ES-I3 (cell line): ENCODE measurements around the gene CENPQ.
A peak's percentile ranks its signal among the peaks of the same experiment; 100 is the strongest.

Source experiments
- H3K36me3 ChIP-seq: 2 replicates; pipeline ENCODE4 v1.6.1; 2013; ENCODE audit warnings: mild to moderate bottlenecking, low read length, control low read depth, moderate library complexity; ENCODE audit not compliant: insufficient read depth
- H3K4me1 ChIP-seq: 2 replicates; pipeline ENCODE4 v1.6.1; 2013; ENCODE audit warnings: mild to moderate bottlenecking, control low read depth, low read length; ENCODE audit not compliant: insufficient read depth
- H3K9ac ChIP-seq: 2 replicates; pipeline ENCODE4 v1.6.1; 2013; ENCODE audit warnings: low read depth, mild to moderate bottlenecking, low read length, moderate library complexity
- H3K9me3 ChIP-seq: 2 replicates; pipeline ENCODE4 v1.6.1; 2013; ENCODE audit warnings: mild to moderate bottlenecking, low read length, moderate library complexity; ENCODE audit not compliant: control insufficient read depth, insufficient read depth

Gene CENPQ

GRCh38 chr6:49462927-49463611, at the start of gene CENPQ, which contains the start of gene MMUT:
CENPQ (plus strand) TSS chr6:49463370; CDS start chr6:49470177, 6,807 bp downstream.
MMUT (minus strand) TSS chr6:49463253; CDS start chr6:49459466, 3,787 bp downstream.
- Histone ChIP-seq H3K4me1 (peaks cover 5% of the 10 kb centered on the region; the same call in 1 of the 2 replicates), H3K36me3 (no peaks in the 10 kb centered on the region; the same call in 1 of the 2 replicates), H3K9ac (peak within 1 kb of the TSS; percentile 99), H3K9me3 (no peaks in the 10 kb centered on the region)

GRCh38 chr6:49415358-49415757, 47.8 kb upstream of the CENPQ start:
- Histone ChIP-seq H3K36me3 (no peaks in the 10 kb centered on the region), H3K4me1 (no peaks in the 10 kb centered on the region), H3K9me3 (no peaks in the 10 kb centered on the region), H3K9ac (no peak overlapping the region)

DNA sequence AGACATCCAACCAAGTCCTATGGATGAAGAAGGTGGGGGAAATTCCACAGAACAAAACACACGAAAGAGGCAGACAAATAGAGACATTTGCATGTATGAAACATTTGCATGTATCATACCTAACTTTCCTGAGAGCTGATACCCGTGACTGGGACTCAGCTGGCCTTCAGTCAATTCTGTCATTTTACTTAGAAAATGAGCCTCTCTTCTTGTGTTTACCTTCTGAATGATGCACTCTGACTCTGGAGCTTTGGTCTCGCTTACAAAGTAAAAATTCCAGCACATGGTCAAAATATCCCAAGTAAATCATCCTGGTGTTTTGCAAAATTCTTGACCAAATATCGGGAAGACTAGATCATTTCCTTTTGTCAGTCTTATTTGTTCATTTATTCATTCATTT, 47.0 kb upstream of the CENPQ start:
- no peaks in the 10 kb centered on the region for H3K9me3 ChIP-seq
- H3K9ac ChIP-seq: no peak overlapping the region
- H3K4me1 ChIP-seq: no peaks in the 10 kb centered on the region
- no peaks in the 10 kb centered on the region for H3K36me3 ChIP-seq

DNA sequence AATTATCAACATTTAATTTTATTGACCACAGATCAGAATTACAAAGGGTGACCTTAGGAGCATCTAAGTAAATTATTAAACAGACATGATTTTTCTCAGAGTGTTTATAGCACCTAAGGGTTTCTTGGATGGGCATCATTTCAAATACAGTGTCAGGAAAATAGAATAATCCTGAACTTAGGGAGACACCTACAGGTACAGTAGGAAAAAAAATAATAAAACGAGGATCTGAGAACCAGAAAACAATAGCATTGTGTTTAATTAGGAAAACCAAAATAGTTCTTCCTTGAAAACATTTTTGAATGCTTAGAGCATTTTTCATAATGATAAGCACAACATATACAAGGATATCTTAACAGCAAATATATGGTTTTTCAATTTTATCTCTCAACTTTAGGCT, 39.4 kb upstream of the CENPQ start:
- no peaks in the 10 kb centered on the region for H3K4me1 ChIP-seq
- no peaks in the 10 kb centered on the region for H3K36me3 ChIP-seq
- no peaks in the 10 kb centered on the region for H3K9me3 ChIP-seq
- H3K9ac ChIP-seq: no peak overlapping the region

DNA sequence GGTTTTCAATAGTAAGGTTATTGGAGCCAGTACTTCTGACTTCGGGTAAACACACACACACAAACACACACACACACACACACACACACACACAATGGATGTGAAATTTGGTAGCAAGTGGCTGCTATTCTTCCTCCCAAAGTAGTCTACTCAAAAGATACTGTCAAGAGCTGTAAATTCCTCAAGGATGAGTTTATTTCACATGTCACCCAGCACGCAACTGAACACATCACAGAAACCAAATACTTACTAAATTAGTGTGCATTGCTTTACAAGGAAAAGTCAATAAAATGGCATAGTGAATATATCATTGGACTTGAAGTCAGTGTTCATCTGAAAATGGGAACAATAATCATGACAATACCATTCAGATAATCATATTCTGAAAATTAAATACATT, 33.0 kb upstream of the CENPQ start:
- Histone ChIP-seq H3K9me3 (no peaks in the 10 kb centered on the region), H3K9ac (no peak overlapping the region), H3K36me3 (no peaks in the 10 kb centered on the region; the same call in 1 of the 2 replicates), H3K4me1 (no peaks in the 10 kb centered on the region)

DNA sequence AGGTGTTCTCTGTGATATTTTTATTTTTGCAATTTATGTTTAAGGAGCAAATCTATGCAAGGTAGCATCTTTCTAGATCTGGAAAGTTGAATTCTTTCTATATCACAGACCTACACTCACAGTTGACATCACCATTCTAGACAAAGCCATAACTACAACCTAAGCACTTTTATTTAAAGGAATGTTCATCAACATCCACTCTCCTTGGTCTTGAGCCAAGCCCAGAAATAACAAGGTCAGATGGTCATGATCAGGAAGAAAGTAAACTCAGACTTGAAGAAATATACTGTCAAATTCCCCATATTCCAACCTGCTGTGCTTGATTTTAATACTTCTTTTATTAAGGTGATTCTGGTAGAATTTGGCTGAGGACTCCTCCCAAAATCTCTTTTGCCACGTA, 32.3 kb upstream of the CENPQ start:
- Histone ChIP-seq H3K9ac (no peak overlapping the region), H3K4me1 (no peaks in the 10 kb centered on the region), H3K9me3 (no peaks in the 10 kb centered on the region), H3K36me3 (no peaks in the 10 kb centered on the region; the same call in 1 of the 2 replicates)

DNA sequence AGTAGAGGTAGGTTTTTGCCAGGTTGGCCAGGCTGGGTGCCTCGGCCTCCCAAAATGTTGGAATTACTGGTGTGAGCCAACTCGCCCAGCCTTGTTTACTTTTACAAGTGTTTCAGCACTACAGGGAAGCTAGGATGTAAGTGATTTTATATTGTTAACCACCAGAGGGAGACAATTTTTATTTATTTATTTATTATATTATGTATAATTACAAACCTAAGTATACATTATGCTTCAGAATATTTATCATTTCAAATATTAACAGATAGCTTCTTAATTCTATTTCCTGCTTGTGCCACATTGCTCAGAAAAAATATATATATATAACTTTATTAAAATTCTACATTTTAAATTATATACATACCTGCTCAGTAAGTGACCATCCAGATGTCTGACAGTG, 9.9 kb upstream of the CENPQ start:
- H3K9ac ChIP-seq: no peak overlapping the region
- no peaks in the 10 kb centered on the region for H3K4me1 ChIP-seq
- H3K36me3 ChIP-seq: no peaks in the 10 kb centered on the region
- no peaks in the 10 kb centered on the region for H3K9me3 ChIP-seq

GRCh38 chr6:49454787-49455709, 8.1 kb upstream of the CENPQ start:
- H3K4me1 ChIP-seq: no peaks in the 10 kb centered on the region
- no peaks in the 10 kb centered on the region for H3K9me3 ChIP-seq
- H3K36me3 ChIP-seq: no peaks in the 10 kb centered on the region
- no peak overlapping the region for H3K9ac ChIP-seq

GRCh38 chr6:49457771-49458170, 5.4 kb upstream of the CENPQ start:
- H3K36me3 ChIP-seq: no peaks in the 10 kb centered on the region; the same call in 1 of the 2 replicates
- H3K4me1 ChIP-seq: peaks cover 5% of the 10 kb centered on the region; the same call in 1 of the 2 replicates
- no peaks in the 10 kb centered on the region for H3K9me3 ChIP-seq
- no peak overlapping the region for H3K9ac ChIP-seq

GRCh38 chr6:49462071-49462470, 1.1 kb upstream of the CENPQ start:
- H3K9me3 ChIP-seq: no peaks in the 10 kb centered on the region

GRCh38 chr6:49462599-49462926, 607 bp upstream of the CENPQ start:
- H3K4me1 ChIP-seq: peaks cover 5% of the 10 kb centered on the region; the same call in 1 of the 2 replicates
- H3K9me3 ChIP-seq: no peaks in the 10 kb centered on the region
- no peaks in the 10 kb centered on the region; the same call in 1 of the 2 replicates for H3K36me3 ChIP-seq
- peak overlapping the region; percentile 99 for H3K9ac ChIP-seq

More at GRCh38 chr6:49462071-49462470, 1.1 kb upstream of the CENPQ start:
- H3K36me3 ChIP-seq: no peaks in the 10 kb centered on the region; the same call in 1 of the 2 replicates
- peak overlapping the region; percentile 99; the same call in 1 of the 2 replicates for H3K9ac ChIP-seq
- peaks cover 5% of the 10 kb centered on the region; the same call in 1 of the 2 replicates for H3K4me1 ChIP-seq

GRCh38 chr6:49463612-49463967, 420 bp downstream of the CENPQ start:
- H3K9me3 ChIP-seq: no peaks in the 10 kb centered on the region
- H3K9ac ChIP-seq: peak overlapping the region; percentile 99
- no peaks in the 10 kb centered on the region; the same call in 1 of the 2 replicates for H3K36me3 ChIP-seq
- H3K4me1 ChIP-seq: peaks cover 5% of the 10 kb centered on the region; the same call in 1 of the 2 replicates

DNA sequence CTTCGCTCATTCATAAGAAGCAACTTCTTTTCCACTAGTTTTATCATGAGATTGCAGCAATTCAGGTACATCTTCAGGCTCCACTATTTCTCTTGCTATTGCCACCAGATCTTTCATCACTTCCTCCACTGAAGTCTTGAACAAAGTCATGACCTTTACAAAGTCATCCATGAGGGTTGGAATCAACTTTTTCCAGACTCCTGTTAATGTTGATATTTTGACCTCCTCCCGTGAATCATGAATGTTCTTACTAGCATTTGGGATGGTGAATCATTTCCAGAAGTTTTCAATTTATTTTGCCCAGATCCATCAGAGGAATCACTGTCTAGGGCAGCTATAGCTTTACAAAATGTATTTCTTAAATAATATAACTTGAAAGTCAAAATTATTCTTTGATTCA, 1.5 kb downstream of the CENPQ start:
- Histone ChIP-seq H3K9me3 (no peaks in the 10 kb centered on the region), H3K4me1 (peaks cover 5% of the 10 kb centered on the region; the same call in 1 of the 2 replicates), H3K9ac (no peak overlapping the region)

GRCh38 chr6:49468042-49468441, 4.9 kb downstream of the CENPQ start:
- H3K9ac ChIP-seq: no peak overlapping the region
- no peaks in the 10 kb centered on the region for H3K4me1 ChIP-seq
- H3K9me3 ChIP-seq: no peaks in the 10 kb centered on the region
- H3K36me3 ChIP-seq: no peaks in the 10 kb centered on the region

More for the DNA sequence above, 1.5 kb downstream of the CENPQ start:
- no peaks in the 10 kb centered on the region; the same call in 1 of the 2 replicates for H3K36me3 ChIP-seq
